ENCODE data around the gene RIMS4.

The RIMS4 gene

DNA sequence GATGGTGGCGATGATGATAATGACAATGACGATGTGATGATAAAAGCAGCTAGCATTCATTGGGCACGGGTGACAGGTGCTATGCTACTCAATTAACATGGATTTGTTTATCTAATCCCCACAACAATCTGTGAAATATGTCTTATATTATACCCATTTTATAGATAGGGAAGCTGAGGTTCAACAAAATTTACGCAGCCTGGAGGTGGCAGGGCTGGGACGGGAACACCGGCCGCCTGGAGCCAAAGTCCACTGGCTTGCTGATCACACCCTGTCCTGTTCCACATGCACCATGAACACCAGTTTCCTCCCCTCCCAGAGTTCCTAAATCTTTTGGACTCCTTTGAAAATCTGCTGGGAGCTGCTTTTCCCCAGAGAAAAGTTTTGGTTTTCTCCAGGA lies 23.0 kb downstream of the RIMS4 start:
- H3K9me3 ChIP-seq = no peaks in the 10 kb centered on the region
- H3K36me3 ChIP-seq = no peaks in the 10 kb centered on the region
- H3K4me3 ChIP-seq (ENCODE audit: low read depth in 1 of 2, low read length in 1 of 2) = no peak overlapping the region
- TF ChIP-seq CTCF (IDR thresholded peaks at IDR 0.05) = no peak
- H3K27ac ChIP-seq = no peak overlapping the region
- no peaks in the 10 kb centered on the region for H3K4me1 ChIP-seq (ENCODE audit: control insufficient read depth in 1 of 2, insufficient read depth in 1 of 2, low read depth in 1 of 2, low read length in 1 of 2)
- peaks cover 49% of the 10 kb centered on the region for H3K27me3 ChIP-seq

- no peak overlapping the region for H3K4me3 ChIP-seq (ENCODE audit: low read depth in 1 of 2, low read length in 1 of 2)
- no peak overlapping the region for H3K27ac ChIP-seq
- TF ChIP-seq CTCF (IDR thresholded peaks at IDR 0.05) = no peak
- H3K4me1 ChIP-seq (ENCODE audit: control insufficient read depth in 1 of 2, insufficient read depth in 1 of 2, low read depth in 1 of 2, low read length in 1 of 2) = no peaks in the 10 kb centered on the region
- no peaks in the 10 kb centered on the region for H3K9me3 ChIP-seq
- H3K27me3 ChIP-seq = peaks cover 38% of the 10 kb centered on the region
- H3K36me3 ChIP-seq = no peaks in the 10 kb centered on the region
Observed at GRCh38 chr20:44785768-44786167, 24.6 kb downstream of the RIMS4 start.

DNA sequence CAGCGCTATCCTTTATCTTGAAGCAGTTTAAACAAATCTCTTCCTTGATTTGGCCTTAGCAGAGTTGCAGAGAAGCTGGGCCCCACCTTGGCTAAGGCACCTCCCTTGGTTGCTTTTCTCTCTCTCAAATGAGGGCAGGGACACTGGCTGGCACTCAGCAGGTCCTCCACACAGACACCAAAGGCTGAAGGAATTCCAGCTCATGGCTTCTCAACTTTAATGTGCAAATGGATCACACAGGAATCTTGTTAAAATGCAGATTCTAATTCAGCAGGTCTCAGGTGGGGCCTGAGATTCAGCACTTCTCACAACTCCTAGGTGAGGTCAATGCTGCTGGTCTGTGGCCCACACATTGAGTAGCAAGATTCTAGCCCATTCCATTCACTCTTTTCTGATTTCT lies 25.7 kb downstream of the RIMS4 start:
- Histone ChIP-seq H3K9me3 (no peaks in the 10 kb centered on the region), H3K4me3 (ENCODE audit: low read depth in 1 of 2, low read length in 1 of 2) (no peak overlapping the region), H3K27ac (no peak overlapping the region), H3K4me1 (ENCODE audit: control insufficient read depth in 1 of 2, insufficient read depth in 1 of 2, low read depth in 1 of 2, low read length in 1 of 2) (no peaks in the 10 kb centered on the region), H3K36me3 (no peaks in the 10 kb centered on the region), H3K27me3 (peaks cover 32% of the 10 kb centered on the region)
- TF ChIP-seq CTCF (IDR thresholded peaks at IDR 0.05) = no peak

GRCh38 chr20:44781791-44782190 lies 28.6 kb downstream of the RIMS4 start:
- TF ChIP-seq CTCF (IDR thresholded peaks at IDR 0.05) = no peak

DNA sequence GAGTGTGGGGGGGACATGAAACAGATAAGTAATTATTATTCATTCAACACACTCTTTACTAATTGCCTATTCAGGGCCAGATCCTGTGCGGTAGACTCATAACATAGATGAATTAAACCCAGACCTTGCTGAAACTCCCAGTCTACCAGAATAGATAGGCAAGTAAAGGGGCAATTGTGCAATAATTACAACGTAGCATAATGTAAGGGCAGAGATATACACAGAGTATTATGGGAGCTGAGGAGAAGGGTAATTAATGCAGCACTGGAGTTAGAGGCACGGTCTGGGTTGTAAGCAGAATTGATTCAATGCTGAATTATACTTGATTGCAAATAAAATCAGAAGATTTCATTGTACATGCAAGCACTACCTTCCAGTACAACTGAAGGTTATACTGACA lies 29.2 kb downstream of the RIMS4 start:
- no peak overlapping the region for H3K4me3 ChIP-seq (ENCODE audit: low read depth in 1 of 2, low read length in 1 of 2)
- H3K36me3 ChIP-seq = no peaks in the 10 kb centered on the region
- H3K27me3 ChIP-seq = peaks cover 9% of the 10 kb centered on the region
- no peak for TF ChIP-seq CTCF (IDR thresholded peaks at IDR 0.05)
- H3K27ac ChIP-seq = no peak overlapping the region
- no peaks in the 10 kb centered on the region for H3K9me3 ChIP-seq
- H3K4me1 ChIP-seq (ENCODE audit: control insufficient read depth in 1 of 2, insufficient read depth in 1 of 2, low read depth in 1 of 2, low read length in 1 of 2) = no peaks in the 10 kb centered on the region

More at GRCh38 chr20:44781791-44782190, 28.6 kb downstream of the RIMS4 start:
- H3K36me3 ChIP-seq = no peaks in the 10 kb centered on the region
- no peaks in the 10 kb centered on the region for H3K4me1 ChIP-seq (ENCODE audit: control insufficient read depth in 1 of 2, insufficient read depth in 1 of 2, low read depth in 1 of 2, low read length in 1 of 2)
- H3K9me3 ChIP-seq = no peaks in the 10 kb centered on the region
- peaks cover 13% of the 10 kb centered on the region for H3K27me3 ChIP-seq
- no peak overlapping the region for H3K4me3 ChIP-seq (ENCODE audit: low read depth in 1 of 2, low read length in 1 of 2)
- no peak overlapping the region for H3K27ac ChIP-seq

GRCh38 chr20:44780226-44780625 lies 30.1 kb downstream of the RIMS4 start:
- H3K9me3 ChIP-seq = no peaks in the 10 kb centered on the region
- H3K4me1 ChIP-seq (ENCODE audit: control insufficient read depth in 1 of 2, insufficient read depth in 1 of 2, low read depth in 1 of 2, low read length in 1 of 2) = no peaks in the 10 kb centered on the region
- no peak for TF ChIP-seq CTCF (IDR thresholded peaks at IDR 0.05)
- H3K27ac ChIP-seq = no peak overlapping the region
- no peak overlapping the region for H3K4me3 ChIP-seq (ENCODE audit: low read depth in 1 of 2, low read length in 1 of 2)
- peaks cover 5% of the 10 kb centered on the region for H3K27me3 ChIP-seq
- no peaks in the 10 kb centered on the region for H3K36me3 ChIP-seq
